A673 (cell line): ENCODE data around the gene SPO11. TPM values are rescaled to one million over a fixed set of nuclear protein-coding genes. Genes with fewer than 3 reads are reported as not detected.

Experiments used
- BruUV-seq: library from RNA; stranded (reverse); fragments of 400-500 nt; replicated peaks from 2 replicates; lab custom pipeline; 2021; lab: Mats Ljungman, UMichigan
- CTCF ChIA-PET: fragments of 300-600 bp; sonication (Branson Sonifier 250); formaldehyde crosslinking; loops from one replicate; lab custom pipeline; 2022; ENCODE audit warnings: antibody characterized with exemption; lab: Charles Lee
- POLR2A ChIA-PET: fragments of 300-600 bp; sonication (Branson Sonifier 250); formaldehyde crosslinking; loops from one replicate; lab custom pipeline; 2022; ENCODE audit warnings: antibody characterized with exemption; ENCODE audit not compliant: low non-redundant PET; lab: Charles Lee
- DNase-seq: peaks from one replicate; pipeline ENCODE4 v3.0.0-alpha.2; 2015; ENCODE audit warnings: low spot score
- H3K27ac ChIP-seq: fragments of 200-600 bp; sonication (generic); 2 replicates; pipeline ENCODE4 v1.5.1; 2016; ENCODE audit warnings: mixed run types, low read depth, mild to moderate bottlenecking, mixed read lengths, antibody characterized with exemption, low read length; ENCODE audit not compliant: poor library complexity, severe bottlenecking
- H3K27me3 ChIP-seq: fragments of 200-600 bp; sonication (generic); replicated peaks from 2 replicates; pipeline ENCODE4 v1.6.1; 2017; ENCODE audit warnings: mixed run types, low read depth, mild to moderate bottlenecking, mixed read lengths, antibody characterized with exemption, low read length; ENCODE audit not compliant: insufficient read depth, poor library complexity
- H3K36me3 ChIP-seq: fragments of 200-600 bp; sonication (generic); 2 replicates; pipeline ENCODE4 v1.6.1; 2016; ENCODE audit warnings: mixed run types, mild to moderate bottlenecking, mixed read lengths, antibody characterized with exemption, low read length; ENCODE audit not compliant: insufficient read depth, poor library complexity, severe bottlenecking
- H3K4me1 ChIP-seq: fragments of 200-600 bp; sonication (generic); 2 replicates; pipeline ENCODE4 v1.6.1; 2017; ENCODE audit warnings: mixed run types, mild to moderate bottlenecking, mixed read lengths, antibody characterized with exemption, low read length; ENCODE audit not compliant: insufficient read depth, poor library complexity, severe bottlenecking
- H3K4me3 ChIP-seq: fragments of 200-600 bp; sonication (generic); 2 replicates; pipeline ENCODE4 v1.5.1; 2016; ENCODE audit warnings: low read depth, mixed run types, mild to moderate bottlenecking, mixed read lengths, low read length; ENCODE audit not compliant: poor library complexity, severe bottlenecking
- H3K9me3 ChIP-seq: fragments of 200-600 bp; sonication (generic); 2 replicates; pipeline ENCODE4 v1.6.1; 2016; ENCODE audit warnings: mixed run types, low read depth, mild to moderate bottlenecking, mixed read lengths, antibody characterized with exemption, low read length; ENCODE audit not compliant: poor library complexity, severe bottlenecking
- EZH2 ChIP-seq: fragments of 200-600 bp; sonication (generic); IDR thresholded peaks from 2 replicates; pipeline ENCODE4 v1.6.1; 2017; ENCODE audit warnings: borderline replicate concordance, low read depth, mild to moderate bottlenecking, mixed read lengths, antibody characterized with exemption, low read length; ENCODE audit not compliant: poor library complexity, severe bottlenecking
- intact Hi-C: fragments of 100-400 bp; cut with micrococcal nuclease; formaldehyde crosslinking; loops from one replicate; pipeline ENCODE4 v1.10.0; 2022; ENCODE audit not compliant: unreplicated experiment
- total RNA-seq: library from RNA; stranded (reverse); gene quantifications from 2 replicates; pipeline ENCODE4 v1.2.3, GENCODE V29; 2021
- TF ChIP-seq, protein P1 (sequence below): fragments of 300-800, 200-600 bp; sonication (generic); conservative IDR thresholded peaks from 2 replicates; pipeline ENCODE4 v1.5.1; 2017; ENCODE audit warnings: low read depth, mild to moderate bottlenecking, antibody characterized with exemption, low read length, moderate library complexity, mixed read lengths

SPO11 gene
- total RNA-seq, 1 experiment from 2014 or later, result not detected

DNA sequence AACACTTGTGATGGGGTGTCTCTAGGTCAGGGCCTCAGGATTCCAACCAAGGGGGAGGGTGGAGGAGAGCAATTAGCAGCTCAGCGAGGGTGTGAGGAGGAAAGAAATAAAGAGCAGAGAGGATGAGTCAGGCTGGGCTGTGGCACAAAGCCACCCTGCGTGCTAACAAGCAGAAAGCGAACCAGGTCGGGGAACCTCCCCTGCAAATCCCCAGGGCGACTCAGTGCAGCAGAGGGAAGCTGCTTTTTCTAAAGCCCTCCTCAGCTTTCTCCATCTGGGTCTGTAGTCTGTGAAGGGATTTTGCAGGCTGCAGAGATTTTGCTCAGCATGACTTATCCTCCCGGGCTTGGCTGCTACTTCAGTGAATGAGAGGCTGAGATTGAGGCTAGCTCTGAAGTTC, 6.6 kb upstream of the SPO11 start:
- Histone ChIP-seq H3K4me1 (no peaks in the 10 kb centered on the region), H3K27me3 (peaks cover 3% of the 10 kb centered on the region), H3K9me3 (no peaks in the 10 kb centered on the region), H3K4me3 (no peak overlapping the region), H3K36me3 (no peaks in the 10 kb centered on the region), H3K27ac (no peak overlapping the region)
- intact Hi-C loops, result no loop called here
- CTCF ChIA-PET, result interaction anchor here (0.6 kb wide), 1 partner anchor 198 kb away, joined by 3 read pairs; no protein-coding TSS in a partner anchor
- no TSS peak for BruUV-seq
- TF ChIP-seq, protein P1, sequence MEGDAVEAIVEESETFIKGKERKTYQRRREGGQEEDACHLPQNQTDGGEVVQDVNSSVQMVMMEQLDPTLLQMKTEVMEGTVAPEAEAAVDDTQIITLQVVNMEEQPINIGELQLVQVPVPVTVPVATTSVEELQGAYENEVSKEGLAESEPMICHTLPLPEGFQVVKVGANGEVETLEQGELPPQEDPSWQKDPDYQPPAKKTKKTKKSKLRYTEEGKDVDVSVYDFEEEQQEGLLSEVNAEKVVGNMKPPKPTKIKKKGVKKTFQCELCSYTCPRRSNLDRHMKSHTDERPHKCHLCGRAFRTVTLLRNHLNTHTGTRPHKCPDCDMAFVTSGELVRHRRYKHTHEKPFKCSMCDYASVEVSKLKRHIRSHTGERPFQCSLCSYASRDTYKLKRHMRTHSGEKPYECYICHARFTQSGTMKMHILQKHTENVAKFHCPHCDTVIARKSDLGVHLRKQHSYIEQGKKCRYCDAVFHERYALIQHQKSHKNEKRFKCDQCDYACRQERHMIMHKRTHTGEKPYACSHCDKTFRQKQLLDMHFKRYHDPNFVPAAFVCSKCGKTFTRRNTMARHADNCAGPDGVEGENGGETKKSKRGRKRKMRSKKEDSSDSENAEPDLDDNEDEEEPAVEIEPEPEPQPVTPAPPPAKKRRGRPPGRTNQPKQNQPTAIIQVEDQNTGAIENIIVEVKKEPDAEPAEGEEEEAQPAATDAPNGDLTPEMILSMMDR, result no peak
- TF ChIP-seq EZH2, result no peak
- peak; percentile 84 for DNase-seq
- POLR2A ChIA-PET, result no interaction called here

DNA sequence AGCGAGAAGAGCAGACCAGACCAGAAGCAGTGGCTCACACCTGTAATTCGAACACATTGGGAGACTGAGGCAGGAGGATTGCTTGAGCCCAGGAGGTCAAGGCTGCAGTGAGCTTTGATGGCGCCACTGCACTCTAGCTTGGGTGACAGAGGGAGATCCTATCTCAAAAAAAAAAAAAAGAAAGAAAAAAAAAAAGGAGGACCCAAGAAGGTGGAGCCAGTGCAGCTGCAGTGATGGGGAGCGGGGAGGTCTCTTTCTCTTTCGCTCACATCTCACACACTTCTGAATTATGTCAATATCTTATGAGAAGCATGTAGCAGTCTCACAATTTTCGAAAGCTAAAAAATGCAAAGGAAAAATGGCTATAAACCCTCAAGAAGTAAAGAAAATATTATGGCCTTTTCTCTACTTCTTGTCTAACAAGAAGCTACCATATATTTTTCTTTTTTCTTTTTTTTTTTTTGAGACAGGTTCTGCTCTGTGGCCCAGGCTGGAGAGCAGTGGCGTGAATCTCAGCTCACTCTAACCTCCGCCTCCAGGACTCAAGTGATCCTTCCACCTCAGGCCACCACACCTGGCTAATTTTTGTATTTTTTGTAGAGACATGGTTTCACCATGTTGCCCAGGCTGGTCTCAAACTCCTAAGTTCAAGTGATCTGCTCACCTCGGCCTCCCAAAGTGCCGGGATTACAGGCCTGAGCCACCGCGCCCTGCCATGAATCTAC, 3.8 kb upstream of the SPO11 start:
- Histone ChIP-seq H3K4me3 (no peak overlapping the region), H3K9me3 (no peaks in the 10 kb centered on the region), H3K36me3 (no peaks in the 10 kb centered on the region), H3K27ac (no peak overlapping the region), H3K27me3 (peaks cover 20% of the 10 kb centered on the region), H3K4me1 (no peaks in the 10 kb centered on the region)
- intact Hi-C loops, result no loop called here
- POLR2A ChIA-PET, result no interaction called here
- DNase-seq, result no peak
- CTCF ChIA-PET, result no interaction called here
- TF ChIP-seq, protein P1, result no peak
- no TSS peak for BruUV-seq

DNA sequence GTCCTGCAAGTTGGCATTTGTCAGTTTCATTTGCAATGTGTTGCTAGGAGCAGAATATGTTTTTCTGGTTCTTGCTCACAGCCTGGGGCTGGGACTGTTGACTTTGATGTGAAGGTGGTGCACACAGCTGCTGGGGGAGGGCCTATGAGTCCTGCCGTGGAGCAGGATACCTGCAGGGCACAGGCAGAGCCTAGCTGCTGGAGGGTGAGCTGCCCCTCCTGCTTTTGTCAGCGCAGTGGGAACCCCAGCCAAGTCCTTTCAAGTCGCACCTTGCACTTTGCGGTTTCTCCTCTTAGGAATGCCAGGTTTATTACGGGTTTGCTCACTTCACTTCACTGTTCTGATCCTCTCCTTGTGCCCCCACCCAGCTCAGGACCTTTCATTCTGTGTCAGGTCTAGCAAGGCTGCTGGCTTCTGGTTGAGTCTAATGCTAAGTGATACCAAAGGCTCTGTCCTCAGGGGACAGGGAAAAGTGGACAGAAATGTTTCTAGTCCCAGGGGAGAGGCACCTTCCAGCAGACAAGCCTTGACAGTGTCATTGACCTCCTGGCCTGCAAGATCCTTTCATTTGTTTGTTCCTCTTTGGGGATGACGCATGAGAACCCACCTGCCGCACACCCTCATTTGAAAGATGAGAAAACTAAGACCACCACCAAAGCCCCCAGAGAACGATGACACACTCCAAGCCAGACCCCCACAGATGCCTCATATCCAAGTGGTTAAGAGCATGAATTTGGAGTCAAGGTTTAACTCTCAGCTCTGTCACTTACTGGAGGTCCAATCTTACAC, 2.7 kb upstream of the SPO11 start:
- Histone ChIP-seq H3K4me1 (no peaks in the 10 kb centered on the region), H3K27ac (no peak overlapping the region), H3K4me3 (no peak overlapping the region), H3K36me3 (no peaks in the 10 kb centered on the region), H3K9me3 (no peaks in the 10 kb centered on the region), H3K27me3 (peaks cover 28% of the 10 kb centered on the region)
- ChIA-PET POLR2A (no interaction called here), CTCF (no interaction called here)
- TF ChIP-seq, protein P1, result no peak
- no peak for TF ChIP-seq EZH2
- no TSS peak for BruUV-seq
- DNase-seq, result no peak
- intact Hi-C loops, result no loop called here
